Stimulated activated CD8-positive, alpha-beta memory T cell treated with anti-CD3 and anti-CD28 coated beads, Interleukin-7, amount 100 ng/mL, for 1 hour (primary cell): ENCODE measurements around the gene ITLN1.
"Not testable (repeated sequence)": the region's sequence is repeated elsewhere in the genome, so short reads cannot be mapped to it uniquely, and the experiment has no call there.

Source experiments
- DNase-seq, 2 donors: peaks; one replicate each; pipeline ENCODE4 v3.0.0-alpha.2; 2020; ENCODE audit warnings: low read depth in 2 of 2

ITLN1 gene

GRCh38 chr1:160885042-160885441, at the start of gene ITLN1:
TSS of gene ITLN1 (minus strand) at chr1:160885180. CDS start at chr1:160884877, 303 bp downstream.
- DNase-seq, result no peak

GRCh38 chr1:160933305-160933704, 48.3 kb upstream of the ITLN1 start:
- DNase-seq, result not testable (repeated sequence)

GRCh38 chr1:160925652-160926244, 40.8 kb upstream of the ITLN1 start:
- DNase-seq, result no peak

- no peak for DNase-seq
Measured at GRCh38 chr1:160924791-160925651, 40.0 kb upstream of the ITLN1 start.

- DNase-seq, result no peak
Measured at GRCh38 chr1:160916666-160917065, 31.7 kb upstream of the ITLN1 start.

- not testable (repeated sequence) for DNase-seq
Measured at GRCh38 chr1:160913229-160913628, 28.2 kb upstream of the ITLN1 start.

GRCh38 chr1:160911925-160912324, 26.9 kb upstream of the ITLN1 start:
- no peak for DNase-seq

GRCh38 chr1:160911441-160911840, 26.5 kb upstream of the ITLN1 start:
- no peak for DNase-seq

- no peak for DNase-seq
Measured at GRCh38 chr1:160910170-160910750, 25.3 kb upstream of the ITLN1 start.

- no peak for DNase-seq
Measured at GRCh38 chr1:160907976-160908375, 23.0 kb upstream of the ITLN1 start.

- DNase-seq, result no peak
Measured at GRCh38 chr1:160905617-160905989, 20.6 kb upstream of the ITLN1 start.

- DNase-seq, result no peak
Measured at GRCh38 chr1:160904783-160905616, 20.0 kb upstream of the ITLN1 start.

- DNase-seq, result not testable (repeated sequence)
Measured at GRCh38 chr1:160902251-160902650, 17.3 kb upstream of the ITLN1 start.

- DNase-seq, result no peak
Measured at GRCh38 chr1:160901768-160902167, 16.8 kb upstream of the ITLN1 start.

GRCh38 chr1:160900683-160901082, 15.7 kb upstream of the ITLN1 start:
- DNase-seq, result not testable (repeated sequence)

GRCh38 chr1:160894368-160895135, 9.6 kb upstream of the ITLN1 start:
- not testable (repeated sequence) for DNase-seq

- DNase-seq, result no peak
Measured at GRCh38 chr1:160891474-160891873, 6.5 kb upstream of the ITLN1 start.

- DNase-seq, result no peak
Measured at GRCh38 chr1:160888926-160889325, 3.9 kb upstream of the ITLN1 start.

GRCh38 chr1:160887071-160887470, 2.1 kb upstream of the ITLN1 start:
- no peak for DNase-seq

- no peak for DNase-seq
Measured at GRCh38 chr1:160884579-160884978, 401 bp downstream of the ITLN1 start.
